K562 treated with DMSO at 1 percent for 48 hours (cell line): ENCODE measurements around the gene GRIP2. TPM values are rescaled to one million over a fixed set of nuclear protein-coding genes. Genes with fewer than 3 reads are reported as not detected.

ENCODE experiments used
- total RNA-seq: library from RNA; unstranded; fragments of 300-600 nt; gene quantifications from 2 replicates; pipeline ENCODE4 v1.2.3, GENCODE V29; 2022; ENCODE audit warnings: low replicate concordance; ENCODE audit errors: extremely low read depth

Gene GRIP2
- not detected in 2 replicates for total RNA-seq

DNA sequence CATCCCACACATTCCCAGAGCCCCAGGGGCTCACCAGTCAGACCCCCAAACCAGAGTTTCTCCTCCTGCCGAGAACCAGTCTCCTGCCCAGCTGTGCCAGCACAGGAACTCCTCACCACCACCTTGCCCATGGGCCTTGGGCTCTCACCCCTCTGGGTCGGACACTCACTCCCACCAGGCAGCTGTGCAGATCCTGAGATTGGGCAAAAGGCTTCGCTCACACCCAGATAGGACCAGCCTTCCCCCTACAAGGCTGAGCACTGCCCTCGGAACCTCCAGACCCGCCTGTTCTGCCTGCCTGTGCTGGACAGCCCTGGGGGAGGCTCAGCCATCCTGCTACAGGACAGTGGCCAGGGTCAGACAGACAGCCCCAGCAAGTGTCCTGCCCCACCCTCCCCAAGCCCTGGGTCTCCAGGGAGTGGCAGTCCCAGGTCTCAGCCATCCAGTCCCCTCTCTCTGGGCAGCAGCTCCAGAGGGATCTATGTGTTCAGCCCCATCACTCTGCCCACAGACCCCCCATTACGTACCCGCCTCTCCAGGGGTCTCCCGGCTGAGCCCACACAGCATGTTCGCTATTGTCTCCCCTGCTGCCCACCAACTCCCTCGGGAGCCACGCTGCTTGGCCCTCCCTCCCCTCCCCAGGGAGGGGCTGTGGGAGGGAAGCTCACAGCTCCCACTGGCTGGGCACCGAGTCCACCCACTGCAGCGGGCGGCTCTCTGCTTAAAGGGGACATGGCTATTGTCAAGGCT, at the start of gene GRIP2:
Gene GRIP2, minus strand, starts transcription at position 601 of the 750 bp plus-strand sequence. Its CDS starts 34 bp downstream, at position 567.

Other genes with a start within 250 kb of the GRIP2 start
- not detected in 2 replicates for gene SLC6A6, start 137.7 kb downstream of the GRIP2 start, total RNA-seq
- not detected in 2 replicates for gene CCDC174, start 111.4 kb upstream of the GRIP2 start, total RNA-seq
- gene C3orf20, start 134.8 kb upstream of the GRIP2 start, total RNA-seq: not detected in 2 replicates